Activated naive CD4-positive, alpha-beta T cell (primary cell): ENCODE data around the gene ACBD3.
A peak's percentile ranks its signal among the peaks of the same experiment; 100 is the strongest.

Experiments
- DNase-seq, 4 experiments: peaks; one replicate each; lab custom pipeline; 2025; lab: John Stamatoyannopoulos, UW

ACBD3 gene

GRCh38 chr1:226111883-226112261 is 74.7 kb downstream of the ACBD3 start:
- no peak for DNase-seq

GRCh38 chr1:226111098-226111882 is 75.3 kb downstream of the ACBD3 start:
- DNase-seq: no peak

GRCh38 chr1:226110249-226111097 is 76.1 kb downstream of the ACBD3 start:
- DNase-seq: peak in 2 of 4 experiments; percentile 23 to 29

GRCh38 chr1:226109829-226110248 is 76.7 kb downstream of the ACBD3 start:
- DNase-seq: peak; percentile 21 to 63 (median 30)

- DNase-seq: no peak
These were observed 77.4 kb downstream of the ACBD3 start for GRCh38 chr1:226108935-226109828.

- no peak for DNase-seq
These were observed 78.8 kb downstream of the ACBD3 start for GRCh38 chr1:226107471-226108460.

GRCh38 chr1:226104671-226105121 is 81.8 kb downstream of the ACBD3 start:
- no peak for DNase-seq

DNA sequence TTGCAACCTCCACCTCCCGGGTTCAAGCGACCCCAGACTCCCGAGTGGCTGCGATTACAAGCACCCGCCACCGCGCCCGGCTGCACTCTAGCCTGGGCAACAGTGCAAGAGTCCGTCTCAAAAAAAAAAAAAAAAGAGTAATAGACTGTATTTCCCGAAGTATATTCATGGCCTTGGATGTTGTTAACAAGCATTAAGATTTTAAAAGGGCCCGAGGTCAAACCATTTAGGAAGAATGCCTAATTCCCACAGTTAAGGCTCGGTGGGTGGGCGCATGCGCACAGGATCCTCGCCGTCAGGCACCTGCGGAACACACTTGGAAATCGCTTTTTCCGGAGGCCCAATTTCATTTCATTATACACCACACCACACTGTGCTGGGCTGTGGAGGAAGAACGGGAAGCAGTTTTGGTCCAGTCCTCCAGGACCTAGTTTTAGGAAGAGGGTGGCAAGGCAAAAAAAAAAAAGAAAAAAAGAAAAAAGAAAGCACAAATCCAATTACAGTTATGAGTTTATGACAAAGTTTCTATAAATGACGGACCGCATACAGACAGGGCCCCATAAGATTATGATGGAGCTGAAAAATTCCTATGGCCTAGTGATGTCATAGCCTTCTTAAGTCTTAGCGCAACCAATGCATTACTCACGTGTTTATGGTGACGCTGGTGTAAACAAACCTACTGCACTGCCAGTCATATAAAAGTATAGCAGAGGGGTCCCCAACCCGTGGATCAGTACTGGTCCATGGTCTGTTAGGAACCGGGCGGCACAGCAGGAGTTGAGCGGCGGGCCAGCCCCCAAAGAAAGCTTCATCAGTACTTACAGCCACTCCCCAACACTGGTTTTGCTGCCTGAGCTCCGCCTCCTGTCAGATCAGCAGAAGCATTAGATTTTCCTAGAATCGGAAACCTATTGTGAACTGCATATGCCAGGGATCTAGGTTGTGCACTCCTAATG is 85.8 kb downstream of the ACBD3 start:
- DNase-seq: peak in 1 of 4 experiments; percentile 37

GRCh38 chr1:226098870-226099835 is 87.4 kb downstream of the ACBD3 start:
- no peak for DNase-seq

GRCh38 chr1:226097866-226098625 is 88.5 kb downstream of the ACBD3 start:
- DNase-seq: no peak

DNA sequence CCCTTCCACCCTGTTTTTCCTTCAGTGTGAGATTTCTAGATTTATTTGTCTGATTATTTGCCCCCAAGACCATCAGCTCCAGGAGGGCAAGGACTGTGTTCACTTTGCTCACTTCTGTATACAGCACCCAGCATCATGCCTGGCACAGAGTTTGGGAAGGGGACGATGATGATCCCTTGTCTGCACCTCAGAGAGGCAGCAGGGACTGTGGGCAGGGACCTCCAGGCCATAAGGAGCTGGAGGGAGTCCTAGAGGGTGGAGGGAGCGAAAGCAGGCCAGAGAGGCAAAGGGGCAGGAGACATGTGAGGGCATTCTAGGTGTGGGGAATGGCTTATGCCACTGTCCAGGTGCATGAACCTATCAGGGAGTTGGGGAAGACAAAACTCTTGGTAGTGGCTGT is 91.3 kb downstream of the ACBD3 start:
- DNase-seq: no peak
